K562 (cell line): ENCODE results near the gene UBE2E2. TPM values are rescaled to one million over a fixed set of nuclear protein-coding genes. Genes with fewer than 3 reads are reported as not detected.

Experiments
- ATAC-seq: fragments of 200-7000 bp; cut with Tn5 transposase; 3 replicates; pipeline ENCODE4 v1.9.1; 2020; ENCODE audit warnings: moderate library complexity
- BruUV-seq: library from RNA; stranded (reverse); fragments of 400-500 nt; replicated peaks from 2 replicates; lab custom pipeline; 2021; lab: Mats Ljungman, UMichigan
- CTCF ChIA-PET: fragments of 300-600 bp; formaldehyde crosslinking; extraction: SDS; loops from one replicate; lab custom pipeline; 2021; ENCODE audit warnings: low intra/inter-chr PET ratio; lab: Yijun Ruan, JAX
- POLR2A ChIA-PET: fragments of 300-600, 350-650 bp; sonication (Branson Sonifier 250); formaldehyde crosslinking; extraction: SDS; loops from one replicate; lab custom pipeline; 2021; ENCODE audit warnings: antibody characterized with exemption, inconsistent platforms; lab: Yijun Ruan, JAX
- DNase-seq, 4 experiments: peaks; one replicate each; pipeline versions ENCODE4 v3.0.0 to v3.0.0-alpha.2; 2011 to 2018; ENCODE audit warnings: low spot score in 3 of 4, mixed read lengths in 3 of 4; ENCODE audit errors: extremely low read depth in 1 of 4
- FAIRE-seq: peaks from 2 replicates; lab custom pipeline; 2011; peaks lifted over from hg19 to GRCh38; lab: Jason Lieb, UNC
- H2AFZ ChIP-seq: 2 replicates; pipeline ENCODE4 v1.6.0; 2011; ENCODE audit warnings: low read depth, low read length, control low read depth, inconsistent platforms
- H3K27ac ChIP-seq: fragments of 200-600 bp; 3 replicates; pipeline ENCODE4 v1.8.0; 2011; ENCODE audit warnings: low read depth, mild to moderate bottlenecking, control low read depth, inconsistent platforms, low read length, moderate library complexity, mixed read lengths; ENCODE audit errors: extremely low read depth
- H3K27me3 ChIP-seq, 2 experiments: fragments of 300-600 bp in 1 of 2; 2 replicates in 1 of 2; 3 replicates in 1 of 2; pipeline versions ENCODE4 v1.6.0 to v1.8.0; 2011; ENCODE audit warnings: inconsistent platforms in 2 of 2, low read length in 2 of 2, mild to moderate bottlenecking in 1 of 2, mixed read lengths in 1 of 2, moderate library complexity in 1 of 2; ENCODE audit not compliant: control insufficient read depth in 2 of 2, insufficient read depth in 2 of 2
- H3K36me3 ChIP-seq: fragments of 300-600 bp; 3 replicates; pipeline ENCODE4 v1.8.0; 2011; ENCODE audit warnings: mild to moderate bottlenecking, low read length, inconsistent platforms; ENCODE audit not compliant: control insufficient read depth, insufficient read depth
- H3K4me1 ChIP-seq, 2 experiments: fragments of 200-600 bp in 1 of 2; replicated peaks in 1 of 2; 2 replicates in 1 of 2; 3 replicates in 1 of 2; pipeline versions ENCODE4 v1.5.1 to v1.8.0; 2011; ENCODE audit warnings: inconsistent platforms in 2 of 2, low read length in 2 of 2, mild to moderate bottlenecking in 1 of 2, mixed read lengths in 1 of 2, moderate library complexity in 1 of 2; ENCODE audit not compliant: control insufficient read depth in 2 of 2, insufficient read depth in 2 of 2
- H3K4me2 ChIP-seq: 2 replicates; pipeline ENCODE4 v1.6.1; 2011; ENCODE audit warnings: low read length, control low read depth, inconsistent platforms, mixed read lengths; ENCODE audit not compliant: insufficient read depth
- H3K4me3 ChIP-seq: fragments of 200-600 bp; sonication (generic), shearing (Covaris generic); 2 replicates; pipeline ENCODE4 v1.5.1; 2016; ENCODE audit warnings: control low read depth, inconsistent platforms
- H3K79me2 ChIP-seq: fragments of 200-600 bp; 3 replicates; pipeline ENCODE4 v1.8.0; 2011; ENCODE audit warnings: low read length, inconsistent platforms; ENCODE audit not compliant: control insufficient read depth, insufficient read depth
- H3K9ac ChIP-seq, 2 experiments: 2 replicates each; pipeline versions ENCODE4 v1.6.0 to v1.6.1; 2011; ENCODE audit warnings: low read depth in 2 of 2, low read length in 2 of 2, control low read depth in 1 of 2, inconsistent platforms in 1 of 2, mild to moderate bottlenecking in 1 of 2, mixed read lengths in 1 of 2; ENCODE audit not compliant: insufficient read depth in 1 of 2
- H3K9me1 ChIP-seq: one replicate; pipeline ENCODE4 v1.6.0; 2011; ENCODE audit warnings: inconsistent platforms, mild to moderate bottlenecking, low read length, moderate library complexity; ENCODE audit not compliant: control insufficient read depth, insufficient read depth
- H3K9me3 ChIP-seq: replicated peaks from 2 replicates; pipeline ENCODE4 v1.5.1; 2011; ENCODE audit warnings: low read depth, low read length, inconsistent platforms; ENCODE audit not compliant: control insufficient read depth, insufficient read depth
- H4K20me1 ChIP-seq: replicated peaks from 2 replicates; pipeline ENCODE4 v1.6.1; 2011; ENCODE audit warnings: low read length, inconsistent platforms, mixed read lengths; ENCODE audit not compliant: control insufficient read depth, insufficient read depth
- MAFG ChIP-seq: fragments of 450-650 bp; conservative IDR thresholded peaks from 2 replicates; pipeline ENCODE4 v1.6.1; 2016; ENCODE audit warnings: missing genetic modification characterization, missing compliant biosample characterization
- NEUROD1 ChIP-seq: fragments of 150-350 bp; IDR thresholded peaks from 2 replicates; pipeline ENCODE4 v1.6.1; 2014; ENCODE audit warnings: borderline replicate concordance, low read length, low read depth; ENCODE audit not compliant: partially characterized antibody
- TSC22D4 ChIP-seq: fragments of 450-650 bp; IDR thresholded peaks from 2 replicates; pipeline ENCODE4 v1.6.1; 2016; ENCODE audit warnings: missing genetic modification characterization, missing biosample characterization, control low read depth
- ZNF316 ChIP-seq: fragments of 450-650 bp; IDR thresholded peaks from 2 replicates; pipeline ENCODE4 v1.6.1; 2016
- WGBS: fragments of 100-300 bp; shearing (Covaris generic); methylation state at CpG from one replicate; pipeline ENCODE4 v1.1.6; 2016; ENCODE audit warnings: low coverage, mixed read lengths; ENCODE audit not compliant: insufficient coverage; ENCODE audit errors: missing lambda C conversion rate; 5-methylcytosine and 5-hydroxymethylcytosine counted together
- in situ Hi-C: fragments of 300-500 bp; cut with MboI; formaldehyde crosslinking; loops from 4 replicates; pipeline ENCODE4 v1.15.0; 2018; ENCODE audit warnings: inconsistent platforms, mixed read lengths
- intact Hi-C: fragments of 100-400 bp; cut with micrococcal nuclease; formaldehyde crosslinking; loops from 2 replicates; pipeline ENCODE4 v1.14.2; 2022
- polyA plus RNA-seq, 8 experiments: library from polyadenylated mRNA; depleted of rRNA in 4 of 8; stranded (reverse) in 5 of 8; unstranded in 3 of 8; fragments of >200 nt; fragmentation: Nextera tagmentation in 2 of 8; fragmentation: Illumina TruSeq in 1 of 8; extraction: Ambion mirVana in 2 of 8; extraction: Trizol in 1 of 8; gene quantifications; 2 replicates each; pipeline versions ENCODE4 v1.2.1 to v1.2.3, GENCODE V29; 2011 to 2014; ENCODE audit warnings: inconsistent platforms in 1 of 8, missing spikeins in 1 of 8
- total RNA-seq, 7 experiments: library from RNA; depleted of rRNA in 6 of 7; stranded (reverse); fragments of >200 nt in 6 of 7; fragmentation: Illumina TruSeq in 2 of 7; extraction: Trizol in 2 of 7; gene quantifications; 2 replicates each; pipeline versions ENCODE4 v1.2.1 to v1.2.3, GENCODE V29; 2011 to 2021; ENCODE audit warnings: low replicate concordance in 1 of 7
- TF ChIP-seq, protein P1 (sequence below): sonication (generic); formaldehyde crosslinking; IDR thresholded peaks from 2 replicates; pipeline ENCODE4 v1.8.0; 2022; ENCODE audit warnings: mild to moderate bottlenecking, missing genetic modification reagents

Gene UBE2E2
- total and polyA plus RNA-seq, 9 of the 15 experiments (the other 6 are each of a cell fraction or from before 2014, with no cell fraction given): 0.22 to 5.1 (median 1.9) TPM

DNA sequence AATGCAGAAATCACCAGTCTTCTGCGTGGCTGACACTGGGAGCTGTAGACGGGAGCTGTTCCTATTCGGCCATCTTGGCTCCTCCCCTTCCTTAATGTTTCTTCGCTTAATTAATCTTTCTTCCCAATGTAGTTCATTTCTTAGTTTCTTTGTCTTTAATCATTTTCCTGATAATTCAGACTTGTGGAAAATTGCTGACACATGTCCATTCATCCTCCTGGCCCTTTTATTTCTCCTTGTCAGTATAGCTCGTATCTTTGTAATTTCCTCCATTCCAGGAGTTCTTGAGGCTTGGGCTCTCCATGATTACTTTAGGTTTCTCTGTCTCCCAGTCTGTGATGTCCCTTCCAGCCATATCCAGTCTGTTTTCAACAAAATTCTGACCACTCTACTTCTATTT is 98.7 kb downstream of the UBE2E2 start:
- CTCF ChIA-PET: interaction anchor here (0.7 kb wide), 1 partner anchor 17 kb away, joined by 3 read pairs; no protein-coding TSS in a partner anchor
- H2AFZ ChIP-seq: no peak overlapping the region
- H3K4me3 ChIP-seq: no peak overlapping the region
- H3K36me3 ChIP-seq: no peaks in the 10 kb centered on the region
- no peaks in the 10 kb centered on the region for H3K9me3 ChIP-seq
- H3K9me1 ChIP-seq: no peaks in the 10 kb centered on the region
- POLR2A ChIA-PET: no interaction called here
- in situ Hi-C loops (no loop called here), intact Hi-C loops (no loop called here)
- no peaks in the 10 kb centered on the region for H3K79me2 ChIP-seq
- H4K20me1 ChIP-seq: no peaks in the 10 kb centered on the region
- H3K27me3 ChIP-seq: no peaks in the 10 kb centered on the region
- no peak for ATAC-seq
- no peak for FAIRE-seq
- WGBS: 4% methylated on average over 5 of the region's 5 CpGs
- TF ChIP-seq NEUROD1 (no peak), ZNF316 (peak; percentile 66; the same call in 1 of the 2 replicates), MAFG (tag) (0 out of 2 replicates have a peak, but pooled peaks have one; percentile 11)
- no peak overlapping the region for H3K4me2 ChIP-seq
- no TSS peak for BruUV-seq
- no peaks in the 10 kb centered on the region for H3K4me1 ChIP-seq
- no peak for DNase-seq
- no peak overlapping the region for H3K27ac ChIP-seq
- no peak overlapping the region for H3K9ac ChIP-seq

DNA sequence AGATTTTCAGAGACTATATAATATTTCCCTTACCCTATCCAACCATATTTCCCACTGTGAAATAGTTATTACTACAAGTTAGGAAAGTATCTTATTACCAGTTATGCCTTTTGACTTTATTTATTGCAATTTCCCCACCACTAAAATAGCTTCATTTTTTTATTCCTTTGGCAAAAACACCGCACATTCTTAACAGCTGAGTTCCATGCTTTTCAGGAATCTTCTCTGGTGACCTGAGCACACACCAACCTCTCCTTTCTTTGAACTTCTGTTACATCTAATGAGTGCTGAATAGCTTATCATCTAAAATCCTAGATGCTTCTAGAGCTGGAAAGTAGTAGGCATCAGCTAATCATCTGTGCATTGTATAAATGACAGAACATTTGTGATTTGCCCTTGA is 99.1 kb downstream of the UBE2E2 start:
- no peak overlapping the region for H3K4me2 ChIP-seq
- H2AFZ ChIP-seq: no peak overlapping the region
- BruUV-seq: no TSS peak
- no peaks in the 10 kb centered on the region for H3K27me3 ChIP-seq
- H4K20me1 ChIP-seq: no peaks in the 10 kb centered on the region
- H3K4me1 ChIP-seq: no peaks in the 10 kb centered on the region
- FAIRE-seq (no peak), ATAC-seq (no peak), DNase-seq (no peak)
- H3K4me3 ChIP-seq: no peak overlapping the region
- WGBS: 0% methylated on average over 1 of the region's 1 CpG
- no peak overlapping the region for H3K27ac ChIP-seq
- ChIA-PET POLR2A (interaction anchor here (0.6 kb wide), 1 partner anchor 11 kb away, joined by 3 read pairs; no protein-coding TSS in a partner anchor), CTCF (interaction anchor here (0.7 kb wide), 1 partner anchor 17 kb away, joined by 3 read pairs; no protein-coding TSS in a partner anchor)
- H3K79me2 ChIP-seq: no peaks in the 10 kb centered on the region
- TF ChIP-seq TSC22D4 (tag): no peak
- TF ChIP-seq, protein P1, sequence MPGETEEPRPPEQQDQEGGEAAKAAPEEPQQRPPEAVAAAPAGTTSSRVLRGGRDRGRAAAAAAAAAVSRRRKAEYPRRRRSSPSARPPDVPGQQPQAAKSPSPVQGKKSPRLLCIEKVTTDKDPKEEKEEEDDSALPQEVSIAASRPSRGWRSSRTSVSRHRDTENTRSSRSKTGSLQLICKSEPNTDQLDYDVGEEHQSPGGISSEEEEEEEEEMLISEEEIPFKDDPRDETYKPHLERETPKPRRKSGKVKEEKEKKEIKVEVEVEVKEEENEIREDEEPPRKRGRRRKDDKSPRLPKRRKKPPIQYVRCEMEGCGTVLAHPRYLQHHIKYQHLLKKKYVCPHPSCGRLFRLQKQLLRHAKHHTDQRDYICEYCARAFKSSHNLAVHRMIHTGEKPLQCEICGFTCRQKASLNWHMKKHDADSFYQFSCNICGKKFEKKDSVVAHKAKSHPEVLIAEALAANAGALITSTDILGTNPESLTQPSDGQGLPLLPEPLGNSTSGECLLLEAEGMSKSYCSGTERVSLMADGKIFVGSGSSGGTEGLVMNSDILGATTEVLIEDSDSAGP (CRISPR knock-in tag): no peak
- intact Hi-C loops: no loop called here
- H3K9me1 ChIP-seq: no peaks in the 10 kb centered on the region
- H3K9me3 ChIP-seq: no peaks in the 10 kb centered on the region
- H3K9ac ChIP-seq: no peak overlapping the region
- in situ Hi-C loops: no loop called here
- H3K36me3 ChIP-seq: no peaks in the 10 kb centered on the region
